HepG2 (cell line): ENCODE data around the gene ACOT8.

ENCODE experiments used
- EP300 ChIP-seq, 3 experiments: sonication (generic) in 1 of 3; formaldehyde crosslinking in 1 of 3; IDR thresholded peaks; 2 replicates each; pipeline versions ENCODE4 v1.5.1 to v1.6.1; 2011 to 2020; ENCODE audit warnings: low read depth in 2 of 3, low read length in 2 of 3, borderline replicate concordance in 1 of 3, improper control_type of control experiment in 1 of 3, mild to moderate bottlenecking in 1 of 3, missing genetic modification reagents in 1 of 3, moderate library complexity in 1 of 3
- NFRKB ChIP-seq: fragments of 450-650 bp; IDR thresholded peaks from 2 replicates; pipeline ENCODE4 v1.6.1; 2017
- POLR2AphosphoS5 ChIP-seq: IDR thresholded peaks from 2 replicates; pipeline ENCODE4 v1.6.1; 2012; ENCODE audit warnings: low read depth, low read length
- STAT5B ChIP-seq: sonication (generic); formaldehyde crosslinking; IDR thresholded peaks from 2 replicates; pipeline ENCODE4 v1.4.0; 2020; ENCODE audit warnings: missing genetic modification reagents
- TF ChIP-seq, protein P1 (sequence below): sonication (generic); formaldehyde crosslinking; IDR thresholded peaks from 2 replicates; pipeline ENCODE4 v1.4.0; 2020; ENCODE audit warnings: missing genetic modification reagents, borderline replicate concordance
- TF ChIP-seq, protein P2 (sequence below), 2 experiments: sonication (generic) in 1 of 2; formaldehyde crosslinking in 1 of 2; IDR thresholded peaks; 2 replicates each; pipeline versions ENCODE4 v1.5.1 to v1.6.1; 2011 to 2020; ENCODE audit warnings: borderline replicate concordance in 1 of 2, low read depth in 1 of 2, low read length in 1 of 2, mild to moderate bottlenecking in 1 of 2, missing genetic modification reagents in 1 of 2, moderate library complexity in 1 of 2
- TF ChIP-seq, protein P3 (sequence below): sonication (generic); formaldehyde crosslinking; IDR thresholded peaks from 2 replicates; pipeline ENCODE4 v1.8.0; 2022; ENCODE audit warnings: low read depth, missing genetic modification reagents

DNA sequence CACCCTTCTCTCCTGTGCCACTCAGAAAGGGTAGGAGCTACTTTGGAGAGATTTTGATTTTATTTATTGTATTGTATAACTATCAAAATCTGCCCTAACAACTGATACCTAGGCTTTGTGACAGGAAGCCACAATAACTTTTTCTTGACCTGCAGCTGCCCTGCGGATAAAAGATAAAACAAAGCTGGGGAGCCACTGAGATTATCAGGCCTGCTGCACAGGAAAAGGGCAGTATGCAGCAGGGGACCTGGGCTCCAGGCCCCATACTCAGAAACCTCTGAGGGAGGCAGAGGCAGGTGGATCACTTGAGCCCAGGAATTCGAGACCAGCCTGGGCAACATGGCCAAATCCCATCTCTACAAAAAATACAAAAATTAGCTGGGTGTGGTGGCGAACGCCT, 24.6 kb downstream of the ACOT8 start:
- TF ChIP-seq, protein P1, sequence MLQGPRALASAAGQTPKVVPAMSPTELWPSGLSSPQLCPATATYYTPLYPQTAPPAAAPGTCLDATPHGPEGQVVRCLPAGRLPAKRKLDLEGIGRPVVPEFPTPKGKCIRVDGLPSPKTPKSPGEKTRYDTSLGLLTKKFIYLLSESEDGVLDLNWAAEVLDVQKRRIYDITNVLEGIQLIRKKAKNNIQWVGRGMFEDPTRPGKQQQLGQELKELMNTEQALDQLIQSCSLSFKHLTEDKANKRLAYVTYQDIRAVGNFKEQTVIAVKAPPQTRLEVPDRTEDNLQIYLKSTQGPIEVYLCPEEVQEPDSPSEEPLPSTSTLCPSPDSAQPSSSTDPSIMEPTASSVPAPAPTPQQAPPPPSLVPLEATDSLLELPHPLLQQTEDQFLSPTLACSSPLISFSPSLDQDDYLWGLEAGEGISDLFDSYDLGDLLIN (CRISPR knock-in tag) = no peak
- TF ChIP-seq, protein P2, sequence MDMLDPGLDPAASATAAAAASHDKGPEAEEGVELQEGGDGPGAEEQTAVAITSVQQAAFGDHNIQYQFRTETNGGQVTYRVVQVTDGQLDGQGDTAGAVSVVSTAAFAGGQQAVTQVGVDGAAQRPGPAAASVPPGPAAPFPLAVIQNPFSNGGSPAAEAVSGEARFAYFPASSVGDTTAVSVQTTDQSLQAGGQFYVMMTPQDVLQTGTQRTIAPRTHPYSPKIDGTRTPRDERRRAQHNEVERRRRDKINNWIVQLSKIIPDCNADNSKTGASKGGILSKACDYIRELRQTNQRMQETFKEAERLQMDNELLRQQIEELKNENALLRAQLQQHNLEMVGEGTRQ (IDR thresholded peaks at IDR 0.05; ENCODE audit: low read depth, low read length) = no peak
- TF ChIP-seq, protein P2 (CRISPR knock-in tag; IDR thresholded peaks at IDR 0.05; ENCODE audit: borderline replicate concordance) = no peak
- TF ChIP-seq POLR2AphosphoS5 (no peak), NFRKB (no peak), STAT5B (CRISPR knock-in tag) (no peak), EP300 (IDR thresholded peaks at IDR 0.05; ENCODE audit: low read depth in 2 of 2, low read length in 2 of 2) (no peak), EP300 (CRISPR knock-in tag; IDR thresholded peaks at IDR 0.05; ENCODE audit: borderline replicate concordance) (no peak)
- TF ChIP-seq, protein P3, sequence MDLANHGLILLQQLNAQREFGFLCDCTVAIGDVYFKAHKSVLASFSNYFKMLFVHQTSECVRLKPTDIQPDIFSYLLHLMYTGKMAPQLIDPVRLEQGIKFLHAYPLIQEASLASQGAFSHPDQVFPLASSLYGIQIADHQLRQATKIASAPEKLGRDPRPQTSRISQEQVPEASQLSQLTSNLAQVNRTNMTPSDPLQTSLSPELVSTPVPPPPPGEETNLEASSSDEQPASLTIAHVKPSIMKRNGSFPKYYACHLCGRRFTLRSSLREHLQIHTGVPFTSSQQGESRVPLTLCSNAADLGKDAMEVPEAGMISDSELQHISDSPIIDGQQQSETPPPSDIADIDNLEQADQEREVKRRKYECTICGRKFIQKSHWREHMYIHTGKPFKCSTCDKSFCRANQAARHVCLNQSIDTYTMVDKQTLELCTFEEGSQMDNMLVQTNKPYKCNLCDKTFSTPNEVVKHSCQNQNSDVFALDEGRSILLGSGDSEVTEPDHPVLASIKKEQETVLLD = no peak
